Fibroblast of pulmonary artery (primary cell): ENCODE results near the gene DDX54.

Experiments used
- DNase-seq: peaks from one replicate; pipeline ENCODE4 v3.0.0-alpha.2; 2010; ENCODE audit warnings: low read depth
- H3K4me3 ChIP-seq: replicated peaks from 2 replicates; pipeline ENCODE4 v1.5.1; 2011; ENCODE audit warnings: low read depth, mild to moderate bottlenecking, control low read depth, low read length, moderate library complexity
- TF ChIP-seq, protein P1 (sequence below): IDR thresholded peaks from 2 replicates; pipeline ENCODE4 v1.5.1; 2011; ENCODE audit warnings: mild to moderate bottlenecking, control low read depth, low read length, inconsistent platforms; ENCODE audit errors: missing control alignments

DDX54 gene

GRCh38 chr12:113115455-113116126 is 69.7 kb downstream of the DDX54 start:
- DNase-seq = no peak
- H3K4me3 ChIP-seq = no peak overlapping the region
- TF ChIP-seq, protein P1, sequence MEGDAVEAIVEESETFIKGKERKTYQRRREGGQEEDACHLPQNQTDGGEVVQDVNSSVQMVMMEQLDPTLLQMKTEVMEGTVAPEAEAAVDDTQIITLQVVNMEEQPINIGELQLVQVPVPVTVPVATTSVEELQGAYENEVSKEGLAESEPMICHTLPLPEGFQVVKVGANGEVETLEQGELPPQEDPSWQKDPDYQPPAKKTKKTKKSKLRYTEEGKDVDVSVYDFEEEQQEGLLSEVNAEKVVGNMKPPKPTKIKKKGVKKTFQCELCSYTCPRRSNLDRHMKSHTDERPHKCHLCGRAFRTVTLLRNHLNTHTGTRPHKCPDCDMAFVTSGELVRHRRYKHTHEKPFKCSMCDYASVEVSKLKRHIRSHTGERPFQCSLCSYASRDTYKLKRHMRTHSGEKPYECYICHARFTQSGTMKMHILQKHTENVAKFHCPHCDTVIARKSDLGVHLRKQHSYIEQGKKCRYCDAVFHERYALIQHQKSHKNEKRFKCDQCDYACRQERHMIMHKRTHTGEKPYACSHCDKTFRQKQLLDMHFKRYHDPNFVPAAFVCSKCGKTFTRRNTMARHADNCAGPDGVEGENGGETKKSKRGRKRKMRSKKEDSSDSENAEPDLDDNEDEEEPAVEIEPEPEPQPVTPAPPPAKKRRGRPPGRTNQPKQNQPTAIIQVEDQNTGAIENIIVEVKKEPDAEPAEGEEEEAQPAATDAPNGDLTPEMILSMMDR = no peak

DNA sequence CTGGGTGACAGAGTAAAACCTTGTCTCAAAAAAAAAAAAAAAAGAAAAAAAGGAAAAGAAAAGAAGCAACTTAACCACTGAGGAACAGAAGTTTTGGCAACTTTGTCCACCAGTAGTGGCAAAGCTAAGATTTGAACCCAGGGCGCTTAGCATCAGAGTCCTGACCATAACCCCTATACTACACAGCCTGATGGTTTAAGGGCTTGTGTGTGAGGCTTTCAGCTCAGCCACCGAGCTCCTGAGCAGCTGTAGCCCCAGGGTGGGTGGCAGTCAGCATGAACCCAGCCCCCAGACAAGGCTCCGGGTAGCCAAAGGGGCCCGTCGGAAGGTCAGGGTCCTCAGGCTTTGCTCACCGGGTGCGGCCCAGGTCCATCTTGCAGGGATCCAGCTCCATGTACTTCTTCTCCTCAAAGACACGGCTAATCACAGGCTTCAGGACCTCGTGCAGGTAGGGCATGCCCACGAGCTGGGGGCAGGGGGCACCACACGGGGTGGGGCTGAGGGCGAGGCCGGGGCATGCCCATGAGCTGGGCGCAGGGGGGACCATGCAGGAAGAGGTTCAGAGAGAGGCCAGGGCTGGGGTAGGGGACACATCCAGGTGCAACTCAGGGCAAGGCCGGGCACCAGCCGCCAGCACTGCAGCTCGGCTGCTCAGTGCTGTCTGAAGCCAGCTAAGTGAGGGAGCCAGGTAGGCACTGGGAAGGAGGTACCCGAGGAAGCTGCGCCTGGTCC is 70.7 kb downstream of the DDX54 start:
- TF ChIP-seq, protein P1 = no peak
- H3K4me3 ChIP-seq = no peak overlapping the region
- DNase-seq = no peak

DNA sequence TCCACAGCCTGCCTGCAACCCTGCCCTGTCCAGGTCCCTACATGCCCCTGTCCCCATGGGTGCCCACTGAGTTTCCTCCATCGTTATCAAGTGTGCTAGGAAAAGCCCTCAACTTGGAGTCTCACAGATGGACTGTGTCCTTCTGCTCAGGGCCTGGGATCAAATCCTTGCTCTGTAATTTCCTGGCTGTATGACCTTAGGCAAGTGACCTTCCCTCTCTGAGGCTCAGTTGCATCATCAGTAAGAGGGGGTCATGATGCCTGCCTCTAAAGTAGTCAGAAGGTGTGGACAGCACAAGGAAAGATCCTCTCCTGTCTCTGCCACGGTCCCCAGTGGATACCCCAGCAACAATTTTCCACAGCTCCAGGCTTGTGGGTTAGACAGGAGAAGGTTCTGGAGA is 71.9 kb downstream of the DDX54 start:
- no peak overlapping the region for H3K4me3 ChIP-seq
- DNase-seq = no peak
- TF ChIP-seq, protein P1 = no peak

GRCh38 chr12:113112043-113112899 is 73.0 kb downstream of the DDX54 start:
- no peak overlapping the region for H3K4me3 ChIP-seq
- TF ChIP-seq, protein P1 = no peak
- no peak for DNase-seq

- no peak overlapping the region for H3K4me3 ChIP-seq
- TF ChIP-seq, protein P1 = no peak
These were observed 74.0 kb downstream of the DDX54 start for GRCh38 chr12:113111247-113111646.

GRCh38 chr12:113109872-113110599 is 75.2 kb downstream of the DDX54 start:
- no peak overlapping the region for H3K4me3 ChIP-seq
- TF ChIP-seq, protein P1 = no peak
- no peak for DNase-seq

More at GRCh38 chr12:113111247-113111646, 74.0 kb downstream of the DDX54 start:
- DNase-seq = no peak
